Nephron (organoid): Measurements from ENCODE around the gene LILRB3.
A peak's percentile ranks its signal among the peaks of the same experiment; 100 is the strongest.
"Not testable (repeated sequence)": the region's sequence is repeated elsewhere in the genome, so short reads cannot be mapped to it uniquely, and the experiment has no call there.

Experiments used
- H3K27ac Mint-ChIP-seq, 3 experiments: 2 replicates each; pipeline ENCODE4 v1.8.0; 2020; ENCODE audit warnings: mixed read lengths in 3 of 3, mild to moderate bottlenecking in 2 of 3, moderate library complexity in 1 of 3
- H3K27me3 Mint-ChIP-seq: 2 replicates; pipeline ENCODE4 v1.8.0; 2021; ENCODE audit warnings: low read depth, mild to moderate bottlenecking, moderate library complexity, mixed read lengths
- H3K36me3 Mint-ChIP-seq: 2 replicates; pipeline ENCODE4 v1.8.0; 2020; ENCODE audit warnings: low read depth, mixed read lengths
- H3K4me1 Mint-ChIP-seq: 2 replicates; pipeline ENCODE4 v1.8.0; 2020; ENCODE audit warnings: mixed read lengths
- H3K4me3 Mint-ChIP-seq, 3 experiments: 2 replicates each; pipeline ENCODE4 v1.8.0; 2020; ENCODE audit warnings: mild to moderate bottlenecking in 3 of 3, mixed read lengths in 3 of 3, moderate library complexity in 2 of 3
- H3K9me3 Mint-ChIP-seq: 2 replicates; pipeline ENCODE4 v1.8.0; 2020; ENCODE audit warnings: mixed read lengths
- CTCF ChIP-seq, 3 experiments: fragments of 200-600 bp; sonication (generic); IDR thresholded peaks; one replicate each; pipeline ENCODE4 v1.5.0; 2021; ENCODE audit warnings: antibody characterized with exemption in 3 of 3; ENCODE audit not compliant: unreplicated experiment in 3 of 3

The LILRB3 gene

DNA sequence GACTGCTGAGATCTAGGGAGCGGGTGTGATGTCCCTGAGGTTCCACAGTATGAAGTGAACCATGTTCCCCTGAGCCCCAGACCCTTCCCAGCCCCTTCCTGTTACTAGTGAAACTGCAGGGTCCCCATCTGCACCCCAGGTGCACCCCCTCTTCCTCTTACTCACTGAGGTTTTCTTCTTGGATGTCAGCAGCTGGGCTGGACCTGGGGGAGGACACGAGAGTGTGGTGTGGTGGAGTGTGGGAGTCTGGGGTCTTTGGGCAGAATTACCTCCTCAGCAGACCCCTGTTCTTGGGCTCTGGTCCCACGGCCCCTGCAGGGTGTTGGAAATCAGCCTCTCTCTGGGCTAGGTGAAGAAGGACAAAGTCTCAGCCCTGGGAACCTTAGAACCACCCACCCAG is 23.1 kb upstream of the LILRB3 start:
- Mint-ChIP-seq H3K9me3 (no peaks in the 10 kb centered on the region), H3K27ac (no peak overlapping the region), H3K4me3 (no peak overlapping the region), H3K36me3 (no peaks in the 10 kb centered on the region), H3K4me1 (peaks cover 18% of the 10 kb centered on the region), H3K27me3 (peaks cover 12% of the 10 kb centered on the region)
- TF ChIP-seq CTCF (IDR thresholded peaks at IDR 0.05; ENCODE audit: unreplicated experiment in 3 of 3): no peak

DNA sequence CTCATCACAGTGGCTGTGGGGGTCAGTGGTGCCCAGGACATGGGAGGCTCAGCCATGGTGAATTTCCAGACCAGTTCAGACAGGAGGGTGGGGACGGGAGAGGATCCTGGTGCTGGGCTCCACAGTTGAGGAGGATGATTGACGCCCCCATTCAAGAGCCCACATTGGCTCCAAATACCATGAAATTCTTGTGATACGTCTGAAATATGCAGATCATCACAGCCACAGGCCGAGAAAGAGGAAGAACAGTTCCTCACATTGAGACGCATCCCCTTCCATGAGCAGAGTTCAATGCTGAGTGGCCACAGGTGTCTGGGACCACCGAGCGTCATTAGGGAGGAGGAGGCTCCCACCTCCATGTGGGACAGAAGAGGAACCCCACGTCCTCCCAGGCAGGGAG is 21.0 kb upstream of the LILRB3 start:
- H3K36me3 Mint-ChIP-seq, H3K4me3 Mint-ChIP-seq, H3K4me1 Mint-ChIP-seq, H3K27me3 Mint-ChIP-seq, H3K9me3 Mint-ChIP-seq: not testable (repeated sequence)
- peak overlapping the region in 1 of 3 experiments; percentile 41 for H3K27ac Mint-ChIP-seq

GRCh38 chr19:54242646-54243045 is 19.8 kb upstream of the LILRB3 start, which contains the start of gene LILRA6:
Gene LILRA6 (minus strand): TSS chr19:54242790.
- not testable (repeated sequence) for H3K9me3 Mint-ChIP-seq, H3K27me3 Mint-ChIP-seq, H3K4me1 Mint-ChIP-seq, H3K36me3 Mint-ChIP-seq, H3K4me3 Mint-ChIP-seq
- H3K27ac Mint-ChIP-seq: peak within 1 kb of the TSS in 1 of 3 experiments; percentile 41

- not testable (repeated sequence) for H3K4me1 Mint-ChIP-seq
Observed at GRCh38 chr19:54242234-54242633, 19.4 kb upstream of the LILRB3 start.

GRCh38 chr19:54240372-54241336 is 17.8 kb upstream of the LILRB3 start:
- H3K4me1 Mint-ChIP-seq, H3K9me3 Mint-ChIP-seq, H3K4me3 Mint-ChIP-seq, H3K36me3 Mint-ChIP-seq, H3K27me3 Mint-ChIP-seq, H3K27ac Mint-ChIP-seq: not testable (repeated sequence)

More at GRCh38 chr19:54242234-54242633, 19.4 kb upstream of the LILRB3 start:
- H3K9me3 Mint-ChIP-seq, H3K27me3 Mint-ChIP-seq, H3K36me3 Mint-ChIP-seq, H3K27ac Mint-ChIP-seq, H3K4me3 Mint-ChIP-seq: not testable (repeated sequence)

DNA sequence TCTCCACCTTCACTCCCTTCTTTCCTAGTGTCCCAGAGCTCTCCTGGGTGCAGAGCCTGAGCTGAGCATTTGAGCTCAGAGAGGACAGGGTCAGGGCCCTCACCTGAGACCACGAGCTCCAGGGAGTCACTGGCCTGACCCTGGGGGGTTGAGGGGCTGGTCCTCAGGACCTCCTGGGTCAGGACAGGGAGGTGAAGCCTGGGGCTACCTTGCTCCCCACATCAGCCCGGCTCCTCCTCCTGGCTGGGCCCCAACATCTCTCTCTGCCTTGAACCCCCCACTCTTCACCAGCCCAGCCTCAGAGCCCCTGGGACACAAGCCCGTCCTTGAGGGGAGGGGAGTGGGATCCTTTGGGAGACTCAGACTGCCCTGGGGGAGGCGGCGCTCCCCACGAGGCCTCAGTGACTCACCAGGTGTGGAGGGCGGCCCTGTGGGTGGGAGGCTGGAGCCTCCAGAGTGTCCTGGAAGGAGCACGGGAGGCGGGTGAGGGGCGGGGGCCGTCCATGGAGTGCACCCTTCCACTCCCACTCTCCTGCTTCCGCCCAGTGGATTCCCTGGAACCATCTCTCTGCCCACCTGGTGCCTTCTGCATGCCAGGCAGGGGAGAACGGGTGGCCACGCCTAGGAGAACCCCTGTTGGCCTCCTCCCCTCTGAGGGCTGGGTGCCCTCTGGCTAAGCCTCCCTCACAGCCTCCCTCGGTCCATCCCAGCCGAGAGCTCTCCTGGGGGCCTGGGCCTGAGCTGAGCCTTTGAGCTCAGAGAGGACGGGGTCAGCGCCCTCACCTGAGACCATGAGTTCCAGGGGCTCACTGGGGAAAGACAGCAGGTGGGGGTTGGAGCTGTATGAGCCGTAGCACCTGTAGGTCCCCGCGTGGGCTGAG is 16.9 kb upstream of the LILRB3 start:
- not testable (repeated sequence) for H3K27ac Mint-ChIP-seq, H3K36me3 Mint-ChIP-seq

GRCh38 chr19:54233941-54234340 is 11.1 kb upstream of the LILRB3 start:
- Mint-ChIP-seq H3K4me3 (no peak overlapping the region), H3K27me3 (peaks cover 40% of the 10 kb centered on the region), H3K9me3 (peaks cover 16% of the 10 kb centered on the region), H3K36me3 (no peaks in the 10 kb centered on the region), H3K4me1 (no peaks in the 10 kb centered on the region), H3K27ac (no peak overlapping the region)
- TF ChIP-seq CTCF (IDR thresholded peaks at IDR 0.05; ENCODE audit: unreplicated experiment in 3 of 3): no peak

More for the DNA sequence above, 16.9 kb upstream of the LILRB3 start:
- H3K4me3 Mint-ChIP-seq, H3K4me1 Mint-ChIP-seq, H3K27me3 Mint-ChIP-seq, H3K9me3 Mint-ChIP-seq: not testable (repeated sequence)

GRCh38 chr19:54231077-54231931 is 8.5 kb upstream of the LILRB3 start:
- H3K27ac Mint-ChIP-seq: no peak overlapping the region
- H3K27me3 Mint-ChIP-seq: peaks cover 38% of the 10 kb centered on the region
- H3K36me3 Mint-ChIP-seq: peaks cover 4% of the 10 kb centered on the region
- TF ChIP-seq CTCF (IDR thresholded peaks at IDR 0.05; ENCODE audit: unreplicated experiment in 3 of 3): peak; percentile 94 to 98 (median 98)
- H3K9me3 Mint-ChIP-seq: peaks cover 25% of the 10 kb centered on the region
- no peaks in the 10 kb centered on the region for H3K4me1 Mint-ChIP-seq
- no peak overlapping the region for H3K4me3 Mint-ChIP-seq
